Fibroblast of the conjunctiva (primary cell): Measurements from ENCODE around the gene NFIX.
A peak's percentile ranks its signal among the peaks of the same experiment; 100 is the strongest.
"Not testable (repeated sequence)": the region's sequence is repeated elsewhere in the genome, so short reads cannot be mapped to it uniquely, and the experiment has no call there.

ENCODE experiments used
- DNase-seq: peaks from one replicate; pipeline ENCODE4 v3.0.0-alpha.2; 2010; ENCODE audit warnings: low read depth

NFIX gene

DNA sequence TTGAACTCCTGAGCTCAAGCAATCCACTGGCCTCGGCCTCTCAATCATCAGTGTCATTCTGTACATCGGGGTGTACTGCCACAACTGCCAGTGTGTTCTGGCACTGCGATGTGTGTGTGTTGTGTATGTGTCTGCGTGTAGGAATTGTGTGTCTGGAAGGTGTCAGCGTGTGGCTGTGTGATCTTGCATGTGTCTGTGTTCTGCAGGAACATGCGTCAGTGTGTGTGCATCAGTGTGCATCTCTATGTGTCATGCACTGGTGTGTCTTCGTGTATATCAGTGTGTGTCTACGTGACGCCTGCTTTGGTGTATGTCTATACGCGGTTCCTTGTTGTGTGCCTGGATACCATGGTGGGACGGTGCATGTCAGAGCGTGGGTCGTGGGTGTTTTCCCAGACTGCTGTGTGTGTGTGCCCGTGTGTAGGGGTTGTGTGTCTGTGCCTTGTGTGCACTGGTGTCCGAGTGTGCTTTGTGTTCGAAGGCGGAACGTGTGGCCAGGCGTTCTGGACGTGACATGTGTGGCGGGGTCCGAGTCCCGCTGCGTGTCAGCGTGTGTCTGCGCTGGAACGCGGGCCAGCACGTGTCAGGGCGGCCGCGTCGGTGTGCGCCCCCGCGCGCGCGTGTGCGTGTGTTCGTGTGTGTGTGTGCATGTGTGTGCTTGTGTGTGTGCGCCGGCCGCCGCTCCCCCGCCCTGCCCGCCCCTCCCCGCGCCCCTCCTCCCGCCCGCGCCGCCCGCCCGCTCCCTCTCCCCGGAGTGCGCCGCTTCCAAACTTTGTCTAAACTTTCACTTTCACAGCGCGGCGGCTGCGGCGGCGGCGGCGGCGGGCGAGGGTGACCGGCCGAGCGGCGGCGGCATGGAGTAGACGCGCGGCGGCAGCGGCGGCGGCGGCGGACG, at the start of gene NFIX:
Gene NFIX, plus strand, starts transcription at position 775 of the 895 bp plus-strand sequence. CDS start 363 bp downstream, outside the sequence.
- no peak for DNase-seq

DNA sequence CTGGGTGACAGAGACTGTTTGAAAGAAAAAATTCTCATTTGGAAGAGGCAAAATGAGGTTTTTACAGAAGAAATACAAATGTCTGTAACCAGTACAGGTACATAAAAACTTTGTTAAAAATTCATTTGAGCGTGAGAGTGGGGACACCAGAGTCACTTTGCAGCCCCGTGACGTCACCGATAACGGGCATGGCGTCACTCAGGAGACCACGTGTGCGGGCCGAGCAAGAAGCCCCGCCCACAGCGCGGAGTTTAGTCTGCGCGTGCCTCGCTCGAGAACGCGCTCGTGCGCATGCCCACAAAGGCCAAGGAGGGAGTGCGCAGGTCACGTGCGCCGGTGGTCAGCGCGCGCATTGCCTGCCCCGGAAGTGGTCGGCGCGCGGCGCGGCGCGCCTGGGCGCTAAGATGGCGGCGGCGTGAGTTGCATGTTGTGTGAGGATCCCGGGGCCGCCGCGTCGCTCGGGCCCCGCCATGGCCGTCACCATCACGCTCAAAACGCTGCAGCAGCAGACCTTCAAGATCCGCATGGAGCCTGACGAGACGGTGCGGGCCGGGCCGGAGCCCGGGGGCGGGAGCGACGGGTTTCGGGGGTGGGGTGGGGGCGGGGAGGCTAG, 49.7 kb upstream of the NFIX start, which contains the start of gene RAD23A:
Gene RAD23A, plus strand, starts transcription at position 384 of the 613 bp plus-strand sequence. Its CDS starts 87 bp downstream, at position 471.
- DNase-seq: peak; percentile 96

DNA sequence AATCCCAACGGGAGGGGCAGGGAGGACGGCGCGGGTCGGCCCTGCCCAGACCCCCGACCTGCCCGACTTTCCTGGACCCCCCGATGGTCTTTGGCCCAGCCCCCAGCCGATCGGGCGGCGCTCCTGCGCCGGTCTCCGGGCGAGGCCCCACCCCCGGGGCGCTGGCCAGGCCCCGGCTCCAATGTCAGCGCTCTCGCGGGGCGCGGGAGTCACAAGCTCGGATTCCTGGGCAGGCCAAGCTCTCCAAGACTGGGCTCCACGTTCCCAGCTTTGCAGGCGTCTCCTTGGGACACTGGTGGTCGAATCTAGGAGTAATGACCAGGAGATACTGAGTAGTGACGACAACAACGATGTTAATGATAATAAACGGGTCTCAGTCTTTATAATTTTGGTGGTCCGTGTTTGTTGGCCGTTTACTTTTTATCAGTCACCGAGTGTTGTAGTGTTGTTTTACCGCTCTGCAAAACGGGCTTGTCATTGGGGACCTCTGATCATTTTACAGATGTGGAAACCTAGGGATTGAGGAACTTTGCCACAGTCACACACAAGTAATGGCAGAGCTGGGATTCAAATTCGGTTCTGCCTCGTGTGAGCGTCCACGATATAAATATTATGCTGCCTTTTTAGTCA, 49.1 kb upstream of the NFIX start:
- DNase-seq: peak; percentile 43

DNA sequence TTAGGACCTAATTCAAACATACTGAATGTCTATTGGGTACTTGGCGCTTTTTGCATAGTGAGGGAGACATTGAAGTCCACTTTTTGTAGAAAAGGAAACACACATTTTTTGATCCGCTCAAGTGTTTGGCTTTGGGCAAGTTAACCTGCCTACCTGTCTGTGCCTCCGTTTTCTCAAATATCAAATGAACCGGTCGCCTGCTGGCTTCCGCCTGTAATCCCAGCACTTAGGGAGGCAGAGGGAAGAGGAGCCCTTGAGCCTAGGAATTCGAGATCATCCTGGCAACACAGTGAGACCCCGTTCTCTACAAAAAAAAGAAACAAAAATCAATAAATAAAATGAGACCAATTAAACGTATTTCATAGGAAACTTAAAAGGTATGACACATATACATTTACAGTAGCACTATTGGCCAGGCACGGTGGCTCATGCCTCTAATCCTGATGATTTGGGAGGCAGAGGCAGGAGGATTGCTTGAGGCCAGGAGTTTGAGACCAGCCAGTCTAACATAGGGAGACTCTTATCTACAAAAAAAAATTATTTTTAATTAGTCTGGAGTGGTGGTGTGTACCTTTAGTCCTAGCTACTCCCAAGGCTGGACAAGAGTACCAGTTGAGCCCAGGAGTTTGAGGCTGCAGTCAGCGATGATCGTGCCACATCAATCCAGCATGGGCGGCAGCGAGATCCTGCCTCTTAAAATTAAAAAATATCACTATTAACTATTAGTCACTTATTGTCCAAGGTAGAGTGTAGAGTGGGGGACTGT, 48.4 kb upstream of the NFIX start:
- no peak for DNase-seq

DNA sequence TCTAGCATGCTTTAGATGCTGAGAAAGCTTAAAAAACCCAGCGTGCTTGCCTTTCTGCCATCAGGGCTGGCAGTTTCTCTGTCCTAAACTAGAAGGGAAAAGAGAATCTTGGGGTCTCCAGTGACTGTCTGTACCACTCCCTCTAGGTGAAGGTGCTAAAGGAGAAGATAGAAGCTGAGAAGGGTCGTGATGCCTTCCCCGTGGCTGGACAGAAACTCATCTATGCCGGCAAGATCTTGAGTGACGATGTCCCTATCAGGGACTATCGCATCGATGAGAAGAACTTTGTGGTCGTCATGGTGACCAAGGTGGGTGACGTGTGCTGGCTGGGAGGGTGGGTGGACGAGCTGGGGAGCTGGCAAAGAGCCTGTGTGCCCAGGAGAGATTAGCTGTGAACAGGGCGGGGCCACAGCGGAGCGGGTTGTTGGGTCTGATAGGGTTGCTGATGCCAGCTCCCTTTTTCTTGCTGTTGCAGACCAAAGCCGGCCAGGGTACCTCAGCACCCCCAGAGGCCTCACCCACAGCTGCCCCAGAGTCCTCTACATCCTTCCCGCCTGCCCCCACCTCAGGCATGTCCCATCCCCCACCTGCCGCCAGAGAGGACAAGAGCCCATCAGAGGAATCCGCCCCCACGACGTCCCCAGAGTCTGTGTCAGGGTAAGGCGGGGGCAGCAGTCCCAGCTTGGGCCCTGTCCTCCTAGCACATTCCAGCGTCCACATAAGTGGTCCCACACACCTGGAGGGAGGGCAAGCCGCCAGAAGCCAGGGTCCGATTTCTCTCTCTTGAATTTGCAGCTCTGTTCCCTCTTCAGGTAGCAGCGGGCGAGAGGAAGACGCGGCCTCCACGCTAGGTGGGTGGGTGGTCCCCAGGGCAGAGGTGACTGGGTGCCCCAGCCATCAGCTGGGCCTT, 47.3 kb upstream of the NFIX start:
- no peak for DNase-seq

DNA sequence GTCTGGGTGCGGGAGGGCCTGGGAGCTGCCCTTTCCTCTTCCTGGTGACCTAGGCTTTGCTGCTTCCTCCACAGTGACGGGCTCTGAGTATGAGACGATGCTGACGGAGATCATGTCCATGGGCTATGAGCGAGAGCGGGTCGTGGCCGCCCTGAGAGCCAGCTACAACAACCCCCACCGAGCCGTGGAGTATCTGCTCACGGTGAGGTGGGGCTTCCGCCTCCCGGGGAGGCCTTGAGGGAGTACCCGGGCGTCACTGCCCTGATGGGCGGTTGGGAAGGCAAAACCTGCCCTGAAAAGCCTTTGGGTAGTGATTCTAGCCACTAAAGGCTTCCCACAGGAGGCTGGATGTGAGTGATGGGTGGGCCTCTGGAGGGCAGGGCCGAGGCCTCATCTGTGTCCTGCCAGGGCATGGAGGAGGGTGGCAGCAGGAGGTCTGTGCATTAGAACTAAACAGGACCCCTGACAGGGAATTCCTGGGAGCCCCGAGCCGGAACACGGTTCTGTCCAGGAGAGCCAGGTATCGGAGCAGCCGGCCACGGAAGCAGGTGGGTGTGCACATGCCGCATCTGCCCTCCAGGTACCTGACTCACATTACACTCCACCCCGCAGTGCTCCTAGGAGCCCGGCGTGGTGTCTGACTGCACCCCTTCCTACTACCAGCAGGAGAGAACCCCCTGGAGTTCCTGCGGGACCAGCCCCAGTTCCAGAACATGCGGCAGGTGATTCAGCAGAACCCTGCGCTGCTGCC, 46.5 kb upstream of the NFIX start:
- DNase-seq: no peak

DNA sequence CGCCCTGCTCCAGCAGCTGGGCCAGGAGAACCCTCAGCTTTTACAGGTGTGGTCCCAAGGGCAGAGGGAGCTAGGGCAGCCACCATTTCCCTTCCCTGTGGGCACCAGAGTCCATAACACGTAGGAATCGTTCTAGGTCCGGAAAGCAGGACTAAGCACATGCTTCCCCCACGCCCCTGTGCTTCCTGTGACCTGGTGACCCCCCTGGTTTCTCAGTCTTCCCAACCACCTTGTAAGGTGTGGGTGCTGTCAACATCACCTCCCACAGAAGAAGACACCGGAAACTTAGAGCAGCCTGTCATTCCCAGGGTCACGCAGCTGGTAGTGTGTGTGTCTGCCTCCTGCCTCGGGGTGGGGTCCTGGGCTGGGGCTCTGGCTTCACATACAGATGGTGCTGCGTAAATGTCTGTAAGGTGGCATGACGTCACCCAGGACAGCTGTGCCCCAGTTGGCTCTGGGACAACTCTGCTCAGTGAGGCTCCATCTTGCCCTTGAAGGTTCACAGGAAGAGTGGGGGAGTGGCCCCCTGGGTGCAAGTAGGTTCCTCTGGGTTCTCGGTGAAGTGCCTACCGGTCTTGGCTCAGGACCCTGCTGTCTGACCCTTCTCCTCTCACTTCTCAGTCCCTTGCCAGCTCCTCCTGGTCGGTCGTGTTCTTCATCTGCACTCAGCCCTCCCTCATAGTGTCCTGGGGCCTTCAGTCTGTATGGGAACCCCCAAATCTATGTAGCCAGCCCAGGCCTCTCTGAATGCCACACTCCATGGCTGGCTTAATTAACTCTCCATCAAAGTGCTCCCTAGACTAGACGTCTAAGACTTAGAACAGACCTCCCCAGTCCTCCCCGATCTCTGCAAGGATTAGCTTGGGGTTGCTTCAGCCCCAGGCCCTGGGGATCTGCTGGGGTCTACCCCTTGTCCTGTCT, 45.7 kb upstream of the NFIX start:
- DNase-seq: no peak

DNA sequence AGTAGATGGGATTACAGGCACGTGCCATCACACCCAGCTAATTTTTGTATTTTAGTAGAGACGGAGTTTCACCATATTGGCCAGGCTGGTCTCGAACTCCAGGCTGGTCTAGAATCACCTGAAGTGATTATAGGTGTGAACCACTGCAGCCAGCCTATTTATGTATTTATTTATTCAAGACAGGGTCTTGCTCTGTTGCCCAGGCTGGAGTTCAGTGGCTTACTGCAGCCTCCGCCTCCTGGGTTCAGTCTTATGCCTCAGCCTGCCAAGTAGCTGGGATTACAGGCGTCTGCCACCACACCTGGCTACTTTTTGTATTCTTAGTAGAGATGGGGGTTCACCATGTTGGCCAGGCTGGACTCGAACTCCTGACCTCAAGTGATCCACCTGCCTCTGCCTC, 43.2 kb upstream of the NFIX start:
- DNase-seq: not testable (repeated sequence)

DNA sequence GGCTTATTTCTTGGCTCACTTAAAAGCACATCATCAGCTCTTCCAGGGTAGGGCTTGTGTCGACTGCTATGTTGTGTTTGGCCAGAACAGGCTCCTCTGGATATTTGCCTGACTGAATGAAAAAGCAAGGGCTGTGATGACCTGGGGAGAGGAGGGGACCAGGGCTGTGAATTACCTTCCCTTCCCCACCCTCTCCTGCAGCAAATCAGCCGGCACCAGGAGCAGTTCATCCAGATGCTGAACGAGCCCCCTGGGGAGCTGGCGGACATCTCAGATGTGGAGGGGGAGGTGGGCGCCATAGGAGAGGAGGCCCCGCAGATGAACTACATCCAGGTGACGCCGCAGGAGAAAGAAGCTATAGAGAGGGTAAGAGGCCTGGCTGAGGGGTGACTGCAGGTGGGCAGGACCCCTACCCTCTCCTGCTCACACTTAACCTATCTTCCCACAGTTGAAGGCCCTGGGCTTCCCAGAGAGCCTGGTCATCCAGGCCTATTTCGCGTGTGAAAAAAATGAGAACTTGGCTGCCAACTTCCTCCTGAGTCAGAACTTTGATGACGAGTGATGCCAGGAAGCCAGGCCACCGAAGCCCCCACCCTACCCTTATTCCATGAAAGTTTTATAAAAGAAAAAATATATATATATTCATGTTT, 42.7 kb upstream of the NFIX start:
- DNase-seq: peak; percentile 50

DNA sequence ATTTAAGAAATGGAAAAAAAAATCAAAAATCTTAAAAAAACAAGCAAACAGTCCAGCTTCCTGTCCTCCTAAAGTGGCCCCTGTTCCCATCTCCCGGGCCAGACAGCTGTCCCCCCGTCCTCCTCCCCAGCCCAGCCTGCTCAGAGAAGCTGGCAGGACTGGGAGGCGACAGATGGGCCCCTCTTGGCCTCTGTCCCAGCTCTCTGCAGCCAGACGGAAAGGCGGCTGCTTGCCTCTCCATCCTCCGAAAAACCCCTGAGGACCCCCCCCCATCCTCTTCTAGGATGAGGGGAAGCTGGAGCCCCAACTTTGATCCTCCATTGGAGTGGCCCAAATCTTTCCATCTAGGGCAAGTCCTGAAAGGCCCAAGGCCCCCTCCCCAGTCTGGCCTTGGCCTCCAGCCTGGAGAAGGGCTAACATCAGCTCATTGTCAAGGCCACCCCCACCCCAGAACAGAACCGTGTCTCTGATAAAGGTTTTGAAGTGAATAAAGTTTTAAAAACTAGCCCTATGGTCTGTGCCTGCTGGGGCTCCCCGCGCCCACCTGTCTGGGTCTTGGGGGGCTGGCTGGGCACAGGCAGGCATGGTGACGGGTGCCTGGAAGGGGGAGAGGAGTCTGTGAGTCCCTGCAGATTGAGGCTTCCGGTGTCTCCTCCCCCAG, 42.0 kb upstream of the NFIX start:
- no peak for DNase-seq

DNA sequence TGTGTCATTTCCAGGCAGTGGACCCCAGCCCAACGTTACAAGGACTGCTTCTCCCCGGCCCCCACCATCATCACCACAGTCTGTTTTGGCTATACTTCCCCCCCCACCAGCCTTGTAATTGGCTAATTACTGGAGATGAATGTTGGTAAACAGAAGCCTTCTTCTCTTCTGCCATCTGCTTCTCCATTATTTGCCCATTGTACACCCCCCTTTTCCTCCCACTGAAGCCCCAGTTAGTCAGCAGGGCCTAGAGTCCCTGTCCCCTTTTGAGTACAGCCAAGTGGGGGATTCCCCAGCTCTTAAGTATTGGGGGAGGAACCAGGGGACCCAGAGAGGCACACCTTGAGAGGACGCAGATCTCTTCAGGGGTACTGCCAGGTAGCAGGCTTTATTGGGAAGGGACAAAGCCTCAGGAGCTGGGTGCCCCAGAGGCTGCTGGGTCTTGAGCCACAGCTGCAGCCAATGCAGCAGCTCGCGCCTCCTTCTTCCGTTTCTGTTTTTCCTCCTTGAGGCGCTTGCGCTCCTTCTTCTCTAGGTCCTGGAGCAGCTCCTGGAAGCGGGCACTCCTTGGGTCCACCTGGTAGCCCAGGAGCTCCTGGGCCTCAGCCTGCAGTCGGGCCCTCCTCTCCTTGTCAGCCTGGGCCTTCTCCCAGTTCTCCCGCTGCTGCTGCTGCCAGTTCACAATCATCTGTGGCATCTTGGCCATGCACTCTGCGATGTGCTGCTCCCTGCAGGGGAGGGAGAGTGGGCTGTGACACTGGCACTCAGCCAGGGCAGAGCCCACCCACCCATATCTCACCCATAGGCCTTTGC, 41.3 kb upstream of the NFIX start:
- no peak for DNase-seq

DNA sequence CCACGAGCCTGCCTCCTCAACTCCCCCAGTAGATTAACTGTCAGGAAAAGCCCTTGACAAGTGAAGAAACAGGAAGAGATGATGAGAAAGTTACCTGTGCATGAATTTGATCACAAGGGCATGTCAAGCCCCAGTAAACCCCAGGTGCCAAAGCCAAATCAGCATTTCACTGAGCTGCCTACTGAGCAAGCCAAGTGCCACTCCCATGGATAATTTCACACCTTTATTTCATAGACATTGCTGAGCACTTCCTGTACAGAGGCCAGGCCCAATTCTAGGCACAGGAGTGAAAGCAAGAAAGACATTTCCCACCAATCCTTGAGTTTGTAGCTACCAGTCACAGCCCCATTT, 40.7 kb upstream of the NFIX start:
- no peak for DNase-seq

DNA sequence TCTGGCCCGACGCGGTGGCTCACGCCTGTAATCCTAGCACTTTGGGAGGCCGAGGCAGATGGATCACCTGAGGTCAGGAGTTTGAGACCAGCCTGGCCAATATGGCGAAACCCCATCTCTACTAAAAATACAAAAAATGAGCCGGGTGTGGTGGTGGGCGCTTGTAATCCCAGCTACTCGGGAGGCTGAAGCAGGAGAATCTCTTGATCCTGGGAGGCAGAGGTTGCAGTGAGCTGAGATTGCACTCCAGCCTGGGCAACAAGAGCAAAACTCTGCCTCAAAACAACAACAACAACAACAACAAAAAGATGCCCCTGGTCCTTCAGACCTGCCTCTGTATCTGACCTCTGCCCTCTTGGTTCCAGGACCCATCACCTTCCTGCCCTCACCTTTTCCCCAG, 39.7 kb upstream of the NFIX start:
- DNase-seq: not testable (repeated sequence)

DNA sequence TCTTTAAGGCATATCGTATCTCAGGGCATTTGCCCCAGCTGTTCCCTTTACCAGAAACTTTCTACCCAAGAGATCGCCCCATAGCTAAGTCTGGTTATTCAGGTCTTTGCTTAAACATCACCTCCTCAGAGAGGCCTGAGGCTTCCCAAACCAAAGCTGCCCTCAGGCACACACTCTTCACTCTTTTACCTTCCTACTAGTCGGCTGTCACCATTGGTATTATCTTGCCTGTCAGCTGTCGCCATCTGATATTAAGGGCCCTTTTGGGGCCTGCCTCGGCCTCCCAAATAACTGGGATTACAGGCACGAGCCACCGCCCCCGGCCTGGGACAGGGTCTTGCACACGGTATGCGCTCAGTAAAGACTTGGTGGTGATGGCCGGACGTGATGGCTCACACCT, 39.3 kb upstream of the NFIX start:
- DNase-seq: no peak

DNA sequence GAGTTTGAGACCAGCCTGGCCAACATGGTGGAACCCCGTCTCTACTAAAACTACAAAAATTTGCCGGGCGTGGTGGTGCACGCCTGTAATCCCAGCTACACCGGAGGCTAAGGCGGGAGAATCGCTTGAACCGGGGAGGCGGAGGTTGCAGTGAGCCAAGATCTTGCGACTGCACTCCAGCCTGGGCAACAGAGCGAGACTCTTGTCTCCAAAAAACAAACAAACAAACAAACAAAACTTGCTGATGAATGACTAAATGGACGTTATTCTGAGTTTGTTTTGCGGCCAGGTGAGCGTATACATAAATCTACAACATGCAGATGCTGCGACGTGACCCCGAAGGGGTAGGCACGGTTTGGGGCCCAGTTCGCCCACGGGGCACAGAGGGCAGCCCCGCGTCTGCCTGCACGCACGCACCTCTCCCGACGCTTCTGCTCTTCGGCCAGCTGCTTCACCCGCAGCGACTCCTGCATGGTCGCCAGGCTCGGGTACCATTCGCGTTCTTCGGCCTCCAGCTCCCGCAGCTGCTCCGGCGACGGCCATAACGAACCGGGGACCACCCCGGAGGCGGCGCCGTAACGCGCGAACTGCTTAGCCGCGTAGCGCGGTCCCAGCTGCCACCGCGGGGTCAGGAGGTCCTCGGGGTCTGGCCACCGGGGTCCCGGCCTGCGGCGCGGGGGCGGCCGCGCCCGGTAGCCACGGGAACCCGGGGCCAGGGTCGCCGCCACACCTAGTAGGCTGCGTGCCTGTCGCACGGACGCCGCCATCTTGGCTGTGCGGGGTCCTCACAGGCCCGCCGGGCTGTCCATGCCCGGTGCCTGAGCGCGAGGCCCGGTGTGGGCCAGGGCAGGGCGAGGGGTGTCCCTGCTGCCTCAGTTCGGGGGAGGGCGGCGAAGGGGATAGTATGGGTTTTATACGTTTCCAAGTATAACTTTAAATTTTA, 38.6 kb upstream of the NFIX start, which contains the start of gene GADD45GIP1:
Gene GADD45GIP1, minus strand, starts transcription at position 778 of the 943 bp plus-strand sequence. Its CDS starts 11 bp downstream, at position 767.
- peak; percentile 55 for DNase-seq

DNA sequence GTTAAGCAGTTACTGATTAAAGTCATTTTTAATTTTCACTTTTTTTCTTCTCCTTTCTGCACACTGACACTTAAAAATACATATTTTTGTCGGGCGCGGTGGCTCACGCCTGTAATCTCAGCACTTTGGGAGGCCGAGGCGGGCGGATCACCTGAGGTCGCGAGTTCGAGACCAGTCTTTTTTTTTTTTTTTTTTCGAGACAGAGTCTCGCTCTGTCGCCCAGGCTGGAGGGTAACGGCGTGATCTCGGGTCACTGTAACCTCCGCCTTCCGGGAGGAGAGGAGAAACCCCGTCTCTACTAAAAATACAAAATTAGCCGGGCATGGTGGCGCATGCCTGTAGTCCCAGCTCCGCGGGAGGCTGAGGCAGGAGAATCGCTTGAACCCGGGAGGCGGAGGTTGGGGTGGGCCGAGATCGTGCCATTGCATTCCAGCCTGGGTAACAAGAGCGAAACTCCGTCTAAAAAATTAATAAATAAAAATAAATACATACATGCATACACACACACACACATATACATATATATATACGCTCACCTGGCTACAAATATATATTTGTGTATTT, 37.8 kb upstream of the NFIX start:
- DNase-seq: not testable (repeated sequence)
